GM19463 (cell line): Measurements from ENCODE around the gene CHMP3.
"Not testable (repeated sequence)": the region's sequence is repeated elsewhere in the genome, so short reads cannot be mapped to it uniquely, and the experiment has no call there.

ENCODE experiments used
- ATAC-seq: cut with Tn5 transposase; IDR thresholded peaks from one replicate; pipeline ENCODE4 v1.9.1; 2021; ENCODE audit warnings: mild to moderate bottlenecking, moderate library complexity; ENCODE audit not compliant: unreplicated experiment

The CHMP3 gene

GRCh38 chr2:86562922-86563649 is at the start of gene CHMP3:
TSS of gene CHMP3 (minus strand) at chr2:86563443. CDS start at chr2:86563348, 95 bp downstream.
- ATAC-seq = peak; percentile 86

GRCh38 chr2:86610871-86611270 is 47.6 kb upstream of the CHMP3 start:
- ATAC-seq = no peak

GRCh38 chr2:86608832-86609410 is 45.7 kb upstream of the CHMP3 start:
- ATAC-seq = no peak

GRCh38 chr2:86603905-86604304 is 40.7 kb upstream of the CHMP3 start:
- no peak for ATAC-seq

GRCh38 chr2:86598966-86599365 is 35.7 kb upstream of the CHMP3 start:
- no peak for ATAC-seq

- no peak for ATAC-seq
Observed at GRCh38 chr2:86596118-86596517, 32.9 kb upstream of the CHMP3 start.

GRCh38 chr2:86593266-86593665 is 30.0 kb upstream of the CHMP3 start:
- no peak for ATAC-seq

- ATAC-seq = no peak
Observed at GRCh38 chr2:86592547-86593230, 29.4 kb upstream of the CHMP3 start.

GRCh38 chr2:86589701-86590100 is 26.5 kb upstream of the CHMP3 start:
- not testable (repeated sequence) for ATAC-seq

- no peak for ATAC-seq
Observed at GRCh38 chr2:86584151-86584913, 21.1 kb upstream of the CHMP3 start.

GRCh38 chr2:86580560-86580959 is 17.3 kb upstream of the CHMP3 start:
- no peak for ATAC-seq

GRCh38 chr2:86577817-86578456 is 14.7 kb upstream of the CHMP3 start:
- no peak for ATAC-seq

GRCh38 chr2:86570059-86570458 is 6.8 kb upstream of the CHMP3 start:
- ATAC-seq = no peak

- no peak for ATAC-seq
Observed at GRCh38 chr2:86566821-86567190, 3.6 kb upstream of the CHMP3 start.

GRCh38 chr2:86566158-86566820 is 3.0 kb upstream of the CHMP3 start:
- ATAC-seq = no peak

GRCh38 chr2:86563650-86564061 is 413 bp upstream of the CHMP3 start:
- ATAC-seq = no peak

- ATAC-seq = peak; percentile 11
Observed at GRCh38 chr2:86562485-86562921, 740 bp downstream of the CHMP3 start.

GRCh38 chr2:86557836-86558235 is 5.4 kb downstream of the CHMP3 start:
- ATAC-seq = no peak

- no peak for ATAC-seq
Observed at GRCh38 chr2:86556508-86556907, 6.7 kb downstream of the CHMP3 start.

- ATAC-seq = no peak
Observed at GRCh38 chr2:86552889-86553288, 10.4 kb downstream of the CHMP3 start.
